Measurements from ENCODE around the gene GATA5. TPM values are rescaled to one million over a fixed set of nuclear protein-coding genes. Genes with fewer than 3 reads are reported as not detected.

The GATA5 gene, protein sequence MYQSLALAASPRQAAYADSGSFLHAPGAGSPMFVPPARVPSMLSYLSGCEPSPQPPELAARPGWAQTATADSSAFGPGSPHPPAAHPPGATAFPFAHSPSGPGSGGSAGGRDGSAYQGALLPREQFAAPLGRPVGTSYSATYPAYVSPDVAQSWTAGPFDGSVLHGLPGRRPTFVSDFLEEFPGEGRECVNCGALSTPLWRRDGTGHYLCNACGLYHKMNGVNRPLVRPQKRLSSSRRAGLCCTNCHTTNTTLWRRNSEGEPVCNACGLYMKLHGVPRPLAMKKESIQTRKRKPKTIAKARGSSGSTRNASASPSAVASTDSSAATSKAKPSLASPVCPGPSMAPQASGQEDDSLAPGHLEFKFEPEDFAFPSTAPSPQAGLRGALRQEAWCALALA
- total RNA-seq: not detected in 2 replicates

DNA sequence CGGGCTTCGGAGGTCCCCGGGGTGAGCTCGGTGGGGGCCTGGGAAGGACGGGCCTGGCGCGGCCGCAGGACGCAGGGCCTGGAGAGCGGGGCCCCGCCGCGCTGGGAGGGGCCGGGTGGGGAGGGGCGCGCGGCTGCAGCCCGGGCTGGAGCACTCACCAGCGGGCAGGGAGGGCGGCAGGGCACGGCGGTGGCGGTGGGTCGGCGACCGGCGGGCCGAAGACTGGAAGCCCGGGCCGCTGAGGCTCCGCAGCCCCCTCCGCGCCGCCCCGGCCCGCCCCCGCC lies at the start of gene GATA5:
TSS of gene GATA5 (minus strand) at position 224 of the 284 bp plus-strand sequence. CDS start 474 bp downstream, outside the sequence.
- no peak for DNase-seq (ENCODE audit: low read depth)

DNA sequence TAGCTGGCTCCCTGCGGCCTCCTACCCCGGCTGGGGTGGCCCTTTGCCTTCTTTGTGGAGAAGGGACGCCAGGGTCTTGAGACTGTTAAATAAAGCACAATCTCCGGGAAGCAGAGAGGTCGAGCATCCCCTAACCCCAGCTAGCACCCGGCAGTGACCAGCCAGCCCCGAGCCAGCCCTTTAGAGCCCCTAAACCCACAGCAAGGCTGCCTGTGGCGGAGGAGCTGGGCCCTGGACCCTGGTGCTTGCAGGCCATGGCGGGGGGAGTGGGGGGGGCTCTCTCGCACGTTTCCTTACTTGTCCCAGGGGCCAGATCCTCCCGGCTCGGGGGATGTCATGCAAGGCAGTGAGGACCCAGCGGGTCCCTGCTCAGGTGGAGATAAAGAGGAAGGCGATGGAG lies 49.2 kb upstream of the GATA5 start:
- DNase-seq (ENCODE audit: low read depth): no peak

DNA sequence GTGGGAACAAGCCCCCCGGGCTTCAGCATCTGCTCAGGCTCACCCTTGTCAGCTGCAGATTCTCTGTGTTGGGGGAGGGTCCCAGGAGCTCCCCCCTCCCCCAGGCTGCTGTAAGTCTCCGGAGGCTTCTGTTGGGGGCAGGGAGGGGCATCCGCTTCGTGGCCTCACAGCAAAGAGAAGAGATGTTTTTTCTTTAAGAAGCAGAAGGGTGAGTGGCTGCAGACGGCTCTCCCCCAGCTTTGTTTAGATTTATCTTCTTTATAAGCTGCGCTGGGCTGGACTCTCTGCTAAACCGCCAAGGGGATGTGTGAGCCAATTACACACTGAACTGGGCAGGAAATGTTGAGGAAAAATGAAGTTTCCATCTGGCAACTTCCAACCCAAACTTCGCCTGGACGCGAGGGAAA lies 48.7 kb upstream of the GATA5 start:
- no peak for DNase-seq (ENCODE audit: low read depth)

DNA sequence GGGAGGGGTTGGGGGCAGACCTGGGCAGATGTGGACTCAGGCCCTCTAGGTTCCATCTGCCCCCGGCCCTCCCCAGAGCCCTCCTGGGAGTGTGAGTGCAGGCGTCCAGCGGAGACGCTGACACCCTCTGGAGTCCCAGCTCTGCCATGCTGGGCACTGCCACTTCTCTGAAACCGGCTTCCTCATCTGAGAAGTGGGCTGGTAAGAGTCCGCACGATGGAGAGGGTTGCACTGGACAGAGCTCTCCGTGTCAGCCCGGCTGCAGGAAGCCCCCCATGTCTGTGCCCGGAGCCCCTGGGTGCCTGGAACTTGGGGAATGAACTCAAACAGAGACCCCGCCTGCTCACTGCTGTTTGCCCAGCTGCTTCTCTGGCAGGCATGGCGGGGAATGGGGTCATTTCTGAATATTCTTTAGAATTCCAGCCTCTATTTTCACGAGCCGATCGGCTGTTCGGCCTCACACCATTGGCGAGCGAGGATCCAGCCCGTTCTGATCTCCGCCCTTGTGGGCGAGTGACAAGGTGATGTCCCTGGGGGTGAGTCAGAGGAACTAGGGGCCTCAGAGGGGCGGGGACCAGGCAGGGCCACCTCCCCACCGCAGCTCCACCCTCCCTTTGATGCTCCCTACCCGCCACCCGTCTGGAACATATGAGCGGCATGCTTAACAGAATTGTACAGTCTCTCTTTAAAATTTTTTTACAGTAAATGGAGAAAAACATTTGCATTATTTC lies 47.8 kb upstream of the GATA5 start:
- no peak for DNase-seq (ENCODE audit: low read depth)

DNA sequence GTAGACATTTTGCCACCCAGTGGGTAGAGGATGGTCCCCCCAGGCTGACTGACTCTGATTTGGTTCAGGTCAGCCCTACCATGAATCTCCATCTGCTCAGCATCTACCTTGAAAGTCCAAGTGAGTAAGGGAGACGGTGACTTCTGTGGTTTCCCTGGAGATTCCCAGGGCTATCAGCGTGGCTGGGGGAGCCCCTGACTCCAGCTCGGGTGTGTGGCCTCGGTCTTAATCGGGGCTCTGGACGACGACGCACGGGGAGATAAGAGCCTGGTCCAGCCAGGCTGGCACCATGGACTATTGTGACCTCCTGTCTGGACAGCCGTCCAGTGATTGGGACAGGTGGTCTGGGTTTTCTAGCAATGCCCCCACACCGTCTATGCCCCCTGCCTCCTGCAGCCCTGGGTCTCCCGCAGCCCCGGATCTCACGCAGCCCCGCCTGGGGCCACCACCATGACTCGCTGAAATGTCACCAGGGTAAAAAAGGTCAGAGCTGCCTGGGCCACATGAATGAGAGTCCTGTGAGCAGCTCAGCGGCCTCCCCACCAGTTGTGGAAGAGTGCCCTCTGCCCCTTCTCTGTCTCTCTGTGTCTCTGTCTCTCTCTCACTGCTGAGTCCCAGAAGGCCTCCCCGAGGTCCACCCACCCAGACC lies 47.1 kb upstream of the GATA5 start:
- no peak for DNase-seq (ENCODE audit: low read depth)

DNA sequence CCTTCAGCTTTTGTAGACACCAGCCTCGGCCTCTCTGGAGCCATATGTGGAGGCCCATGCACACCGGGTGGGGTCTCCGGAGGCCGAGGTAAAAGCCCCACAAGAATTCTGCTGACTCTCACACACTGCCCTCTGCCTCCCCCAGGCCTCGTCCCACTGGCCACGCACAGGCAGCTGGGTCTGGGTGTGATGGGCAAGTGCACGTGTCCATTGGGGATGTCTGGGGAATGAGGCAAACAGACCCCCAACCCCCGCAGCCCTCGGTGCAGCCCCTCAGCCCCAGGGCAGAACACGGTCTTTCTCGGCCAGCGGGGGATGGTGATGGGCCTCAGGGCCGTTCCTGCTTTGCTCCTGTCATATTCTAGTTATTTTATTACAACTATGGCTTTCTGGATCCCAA lies 44.0 kb upstream of the GATA5 start:
- no peak for DNase-seq (ENCODE audit: low read depth)

DNA sequence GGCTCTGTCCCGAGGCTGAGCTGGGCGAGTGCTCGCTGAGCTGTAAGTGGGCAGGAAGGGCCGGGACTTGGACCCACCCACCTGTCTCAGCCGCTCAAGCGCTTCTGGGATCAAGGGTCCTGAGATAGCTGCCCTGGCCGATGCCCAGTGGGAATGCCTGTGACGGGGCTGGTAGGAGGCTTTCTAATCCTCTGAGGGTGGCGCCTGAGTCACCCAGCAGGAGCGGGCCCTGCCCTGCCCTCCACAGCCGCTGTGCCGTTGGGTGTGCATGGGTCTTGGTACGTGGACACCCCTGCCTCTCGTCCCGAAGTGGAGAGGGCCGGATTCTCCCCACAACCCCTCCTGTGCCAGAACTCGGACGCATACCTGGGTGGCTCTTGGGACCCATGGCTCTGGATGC lies 43.1 kb upstream of the GATA5 start:
- no peak for DNase-seq (ENCODE audit: low read depth)

DNA sequence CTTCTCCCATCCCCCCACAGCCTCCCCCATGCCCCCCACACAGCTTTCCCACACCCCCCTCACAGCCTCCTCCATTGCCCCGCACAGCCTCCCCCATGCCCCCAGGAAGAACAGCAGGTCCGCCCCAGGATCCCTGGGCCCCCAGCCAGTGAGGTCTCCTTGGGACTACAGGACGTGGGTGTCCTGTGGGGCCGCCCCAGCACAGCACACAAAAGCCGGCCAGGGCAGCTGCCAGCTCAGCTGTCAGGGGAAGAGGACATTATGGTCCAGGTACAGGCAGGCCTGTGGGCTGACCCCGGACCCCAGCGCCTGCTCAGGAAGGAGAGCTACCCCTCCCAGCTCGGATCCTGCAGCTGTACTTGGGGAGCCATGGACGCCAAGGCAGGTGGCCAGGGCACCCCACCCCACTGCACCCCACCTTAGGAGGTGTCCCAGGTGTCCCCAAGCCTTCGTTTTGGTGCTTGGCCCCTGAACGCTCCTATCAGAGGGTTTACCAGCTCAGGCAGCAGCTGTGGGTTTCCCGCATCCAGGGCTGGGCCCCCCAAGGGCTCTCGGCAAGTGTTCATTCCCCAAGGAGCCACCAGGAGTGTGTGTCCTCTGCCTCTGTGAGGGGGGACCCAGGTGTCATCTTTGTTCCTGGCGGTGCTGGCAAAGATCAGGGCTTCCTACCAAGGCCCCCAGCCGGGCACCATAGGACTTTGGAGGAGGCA lies 42.3 kb upstream of the GATA5 start:
- DNase-seq (ENCODE audit: low read depth): no peak

DNA sequence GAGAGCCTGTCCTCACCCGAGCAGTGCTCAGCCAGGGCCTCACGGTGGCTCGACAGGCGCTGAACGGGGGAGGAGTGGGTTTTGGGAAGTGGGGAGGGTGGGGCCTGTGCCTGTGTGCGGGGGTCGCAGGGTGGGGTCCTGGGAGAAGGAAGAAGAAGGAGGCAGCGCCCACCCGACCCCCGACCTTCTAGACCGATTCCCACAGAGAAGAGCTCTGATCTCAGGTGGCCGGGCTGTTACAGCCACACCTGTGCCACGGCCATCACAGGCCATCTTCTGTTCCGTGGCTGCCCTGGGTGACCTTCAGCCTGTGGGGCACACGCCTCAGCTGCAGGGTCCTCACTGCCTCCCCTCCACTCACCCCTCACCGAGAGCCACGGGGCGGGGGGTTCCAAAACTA lies 41.4 kb upstream of the GATA5 start:
- no peak for DNase-seq (ENCODE audit: low read depth)

DNA sequence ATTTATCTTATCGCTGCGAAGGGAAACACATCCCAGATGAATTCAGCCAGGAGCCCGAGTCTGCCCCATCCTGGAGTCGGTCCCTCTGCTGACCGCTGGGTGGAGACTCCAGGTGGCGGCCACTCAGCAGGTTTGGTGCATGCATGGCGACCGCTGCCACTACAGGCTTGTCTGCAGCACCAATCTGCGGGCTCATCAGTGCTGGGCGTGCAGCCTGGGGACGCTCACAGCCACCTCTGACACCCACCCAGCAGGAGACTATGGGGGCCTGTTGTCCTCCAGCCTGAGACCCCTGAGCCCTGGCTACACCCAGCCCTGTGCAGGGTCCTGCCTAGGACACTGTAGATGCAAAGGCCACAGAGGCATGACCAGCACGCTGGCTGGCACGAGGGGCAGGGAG lies 40.5 kb upstream of the GATA5 start:
- DNase-seq (ENCODE audit: low read depth): no peak

DNA sequence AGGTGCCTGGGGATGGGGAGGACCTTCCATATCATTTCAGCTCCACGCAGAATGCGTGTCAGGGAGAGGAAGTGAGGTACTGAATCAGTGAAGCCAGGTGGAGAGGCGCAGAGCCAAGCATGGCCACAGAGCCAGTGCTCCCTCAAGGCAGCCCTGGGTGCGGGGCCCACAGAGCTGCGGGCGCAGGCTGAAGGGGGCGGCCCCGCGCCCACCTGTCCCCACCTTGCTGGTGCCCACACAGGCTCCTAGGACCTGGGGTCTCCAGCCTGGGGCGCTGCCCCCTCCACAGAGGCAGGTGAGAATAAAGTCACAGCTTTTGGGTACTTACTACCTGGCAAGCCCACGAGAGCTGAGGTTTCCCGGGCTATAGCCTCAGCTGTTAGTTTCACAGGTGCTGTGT lies 40.0 kb upstream of the GATA5 start:
- DNase-seq (ENCODE audit: low read depth): no peak

DNA sequence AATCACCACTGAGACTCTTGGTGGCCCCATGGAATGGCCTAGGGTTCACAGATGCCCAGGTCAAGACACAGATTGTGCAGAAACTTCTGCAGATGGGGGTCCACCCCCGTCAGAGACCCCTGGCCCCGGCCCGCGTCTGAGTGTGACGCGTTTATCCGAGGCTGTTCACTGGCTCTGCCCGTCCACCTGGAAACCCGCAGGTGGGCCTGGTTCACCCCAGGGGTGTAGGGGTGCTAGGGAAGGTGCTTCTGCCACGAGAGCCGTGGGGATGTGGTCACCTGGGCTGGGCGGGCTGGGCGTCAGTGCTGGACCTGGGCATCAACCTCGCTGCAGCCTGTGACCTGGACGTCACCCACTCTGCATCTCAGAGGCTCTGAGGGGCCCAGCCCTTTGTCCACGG lies 39.5 kb upstream of the GATA5 start:
- no peak for DNase-seq (ENCODE audit: low read depth)

DNA sequence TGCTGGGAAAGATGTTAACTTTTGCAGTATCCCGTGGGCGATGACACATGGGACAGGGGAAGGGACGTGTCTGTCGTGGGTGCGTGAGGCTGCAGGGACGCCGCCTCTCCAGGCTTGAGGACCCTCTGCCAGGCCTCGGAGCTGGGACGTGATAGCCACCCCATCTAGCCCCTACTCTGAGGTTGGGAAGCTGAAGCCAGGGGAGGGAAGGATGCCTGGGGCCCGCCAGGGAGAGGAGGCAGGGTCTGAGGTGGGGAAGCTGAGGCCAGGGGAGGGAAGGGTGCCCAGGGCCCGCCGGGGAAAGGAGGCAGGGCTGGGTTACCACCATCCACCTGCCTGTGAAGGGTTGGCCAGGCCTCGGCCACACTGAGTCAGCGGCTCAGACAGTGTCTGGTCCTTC lies 38.2 kb upstream of the GATA5 start:
- DNase-seq (ENCODE audit: low read depth): no peak

DNA sequence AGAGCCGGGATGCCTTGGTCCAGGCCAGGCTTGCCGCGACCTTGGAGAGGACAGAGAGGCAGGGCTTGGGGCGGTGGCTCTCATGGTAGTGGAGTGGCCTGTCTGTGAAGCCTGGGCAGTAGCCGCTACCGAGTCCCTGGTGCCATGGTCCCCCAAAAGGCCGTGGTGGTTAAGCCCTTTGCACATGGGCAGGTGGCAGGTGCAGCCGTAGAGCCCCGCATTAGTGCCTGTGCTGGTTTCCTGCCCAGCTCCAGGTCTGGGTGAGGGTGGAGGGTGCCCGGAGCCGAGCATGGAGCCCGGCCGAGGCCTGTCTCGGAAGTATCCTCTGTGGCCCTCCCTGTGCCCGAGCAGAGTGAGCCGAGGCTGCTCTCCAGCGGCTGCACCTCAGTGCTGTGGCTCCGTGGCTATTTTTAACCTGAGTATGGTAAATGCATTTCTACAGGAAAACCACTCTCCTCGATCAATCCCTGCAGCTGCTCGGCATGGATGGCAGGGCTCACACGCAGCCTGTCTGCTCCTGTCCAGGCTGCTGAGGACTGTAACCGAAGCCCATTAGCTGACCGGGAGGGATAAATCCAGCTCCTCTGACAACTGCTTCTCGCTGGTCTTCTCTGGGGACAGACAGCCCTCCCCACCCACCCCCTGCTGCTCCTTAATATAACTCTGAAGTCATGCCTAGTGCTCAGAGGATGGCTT lies 36.3 kb upstream of the GATA5 start:
- no peak for DNase-seq (ENCODE audit: low read depth)

DNA sequence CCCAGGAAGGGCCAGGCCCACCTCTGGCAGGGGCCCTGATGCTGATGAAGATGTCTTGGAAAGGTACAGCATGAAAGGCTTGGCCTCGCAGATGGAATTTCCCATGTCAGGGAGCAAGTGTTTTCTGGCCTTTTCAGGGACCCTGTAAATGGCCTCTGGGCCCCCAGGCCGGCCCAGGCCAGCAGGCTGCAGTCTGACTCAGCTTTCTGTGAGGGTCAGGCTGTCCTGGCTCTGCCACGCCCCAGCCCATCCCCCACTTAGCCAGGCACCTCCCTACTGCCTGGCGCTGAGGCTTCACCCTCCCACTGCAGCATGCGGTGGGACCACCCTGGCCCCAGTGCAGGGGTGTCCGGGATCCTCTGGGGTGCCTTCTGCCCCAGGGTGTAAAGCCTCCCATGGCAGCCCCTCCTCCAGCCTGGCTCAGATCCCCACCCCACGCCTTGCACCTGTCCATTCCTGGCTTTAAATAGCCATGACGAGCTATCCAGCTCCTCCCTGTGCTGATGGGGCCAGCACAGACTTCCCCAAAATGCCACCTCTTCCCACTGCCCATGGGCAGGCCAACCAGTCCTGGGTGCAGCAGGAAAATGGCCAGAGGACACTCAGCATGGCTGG lies 35.6 kb upstream of the GATA5 start:
- no peak for DNase-seq (ENCODE audit: low read depth)

DNA sequence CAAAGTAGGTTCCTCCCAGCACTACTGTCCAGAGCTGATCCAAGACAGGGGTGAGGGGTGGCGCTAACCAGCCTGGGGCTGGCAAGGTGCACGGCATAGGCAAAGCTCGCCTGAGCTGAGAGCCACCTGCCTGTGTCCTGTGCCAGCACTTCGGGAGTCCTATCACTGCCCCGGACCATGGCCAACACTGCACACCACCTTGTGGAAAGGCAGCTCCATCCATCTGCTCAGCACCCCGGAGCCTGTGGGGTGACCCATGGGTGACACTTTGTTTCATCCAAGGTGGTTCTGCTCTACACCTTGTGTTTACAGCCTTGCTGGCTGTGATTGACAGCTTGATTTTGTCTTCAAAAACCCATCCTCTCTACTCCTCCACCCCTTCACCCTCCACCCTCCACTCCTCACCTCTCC lies 32.9 kb upstream of the GATA5 start:
- no peak for DNase-seq (ENCODE audit: low read depth)

DNA sequence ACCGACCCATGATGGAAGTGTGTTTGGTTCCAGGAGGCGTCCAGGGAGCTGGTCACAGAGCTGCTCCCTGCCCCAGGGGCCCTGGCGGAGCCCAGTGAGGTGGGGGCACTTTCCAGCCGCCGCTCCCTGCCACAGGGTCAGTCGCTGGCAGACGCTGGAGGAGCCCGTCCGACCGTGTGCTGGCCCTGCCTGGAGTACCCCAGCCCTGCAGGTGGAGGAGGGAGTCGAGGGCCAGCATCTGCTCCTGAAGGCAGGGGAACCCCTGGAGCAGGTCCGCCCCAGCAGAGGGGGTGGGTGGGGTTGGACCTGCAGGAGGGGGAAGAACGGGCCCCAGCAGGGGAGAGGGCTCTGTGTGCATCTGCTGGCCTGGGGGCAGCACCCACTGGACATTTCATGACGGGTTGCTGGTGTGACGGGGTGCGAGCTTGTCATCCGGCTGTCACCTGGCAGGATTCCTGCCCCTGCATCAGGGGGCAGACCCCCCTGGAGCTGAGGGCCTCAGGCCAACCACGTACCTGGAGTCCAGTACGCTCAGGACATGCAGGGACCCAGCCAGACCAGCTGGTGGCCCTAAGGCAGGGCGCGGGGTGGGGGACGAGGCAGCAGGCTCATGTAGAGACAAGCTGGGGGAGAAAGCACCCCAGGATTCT lies 32.3 kb upstream of the GATA5 start:
- DNase-seq (ENCODE audit: low read depth): no peak

DNA sequence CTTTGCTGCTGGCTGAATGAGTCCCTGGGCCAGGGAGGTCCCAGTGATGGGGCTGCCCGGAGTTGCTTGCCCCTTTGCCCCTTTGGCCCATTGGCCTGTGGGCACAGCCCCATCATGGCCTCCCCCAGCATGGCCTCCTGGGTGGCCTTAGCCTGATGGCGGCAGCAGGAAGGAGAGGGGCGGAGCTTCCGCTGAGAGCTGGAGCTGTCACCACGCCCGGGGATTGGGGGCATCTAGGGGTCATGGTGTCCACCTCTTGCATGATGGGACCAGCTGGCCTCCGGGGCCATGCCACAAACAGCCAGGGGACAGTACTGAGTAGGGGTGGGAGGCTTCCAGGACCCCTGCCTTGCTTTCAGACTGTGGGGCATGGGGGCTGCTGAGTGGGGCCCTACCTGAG lies 31.5 kb upstream of the GATA5 start:
- no peak for DNase-seq (ENCODE audit: low read depth)

DNA sequence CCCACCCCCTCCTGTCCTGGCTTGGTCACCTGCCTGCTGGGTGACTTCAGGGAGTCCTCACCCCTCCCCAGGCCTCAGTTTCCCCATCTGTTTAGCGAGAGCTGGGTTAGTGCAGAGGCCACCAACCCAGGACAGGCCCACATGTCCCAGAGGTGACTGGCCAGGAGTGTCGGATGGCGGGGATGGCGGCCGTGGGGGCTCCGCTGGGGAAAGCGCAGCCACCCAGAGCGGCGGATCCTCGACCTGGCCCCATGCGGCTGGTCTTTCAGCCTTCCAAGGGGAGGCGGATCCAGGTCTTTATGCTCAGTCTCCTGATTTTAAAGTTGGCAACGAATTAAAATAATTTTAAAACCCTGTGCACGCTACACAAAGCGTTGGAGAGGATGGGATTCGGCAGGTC lies 31.0 kb upstream of the GATA5 start:
- DNase-seq (ENCODE audit: low read depth): no peak

DNA sequence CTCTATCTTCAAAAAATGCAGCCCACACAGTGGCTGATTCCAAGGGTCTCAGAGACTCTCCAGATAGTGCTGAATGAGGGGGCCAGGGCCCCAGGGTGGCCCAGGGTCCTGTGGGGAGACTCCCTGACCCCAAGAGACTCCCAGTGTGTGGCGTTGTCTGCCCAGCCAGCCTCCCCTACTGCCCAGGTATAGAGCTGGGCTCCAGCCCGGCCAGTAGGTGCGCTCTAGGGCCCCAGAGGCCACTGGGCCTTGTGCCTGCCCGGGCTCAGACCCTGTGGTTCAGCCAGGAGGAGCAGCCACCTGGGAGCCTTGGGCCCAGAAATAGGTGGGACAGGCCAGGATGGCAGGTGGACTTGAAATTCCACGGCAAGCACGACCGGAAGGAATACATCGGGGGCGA lies 30.3 kb upstream of the GATA5 start:
- DNase-seq (ENCODE audit: low read depth): no peak

All from renal cortical epithelial cell (primary cell).